ENCODE data around the gene NUBP2. TPM values are rescaled to one million over a fixed set of nuclear protein-coding genes. Genes with fewer than 3 reads are reported as not detected.

NUBP2 gene
- total RNA-seq, 1 experiment from 2014 or later = 76.6 TPM

DNA sequence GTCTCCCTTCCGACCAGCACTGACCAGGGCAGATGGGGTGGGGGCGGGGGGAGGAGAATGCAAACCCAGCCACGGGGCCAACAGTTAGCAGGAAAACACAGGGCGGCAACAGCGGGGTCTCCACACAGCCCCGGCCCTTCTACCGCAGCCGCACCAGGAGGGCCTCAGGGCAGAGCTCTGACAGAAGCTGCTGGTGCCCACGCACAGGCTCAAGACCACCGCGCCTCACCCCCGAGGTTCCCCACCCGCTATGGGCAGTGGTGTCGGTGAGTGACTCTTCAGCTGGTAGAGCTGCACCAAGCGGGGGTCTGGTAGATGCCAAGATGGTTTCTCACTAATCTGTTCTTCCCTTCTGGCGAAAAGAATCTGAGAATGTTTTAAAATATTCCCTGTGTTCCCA, 27.8 kb downstream of the NUBP2 start:
- BruUV-seq (replicated peaks) = no TSS peak
- no peak for TF ChIP-seq EZH2 (IDR thresholded peaks at IDR 0.05; ENCODE audit: borderline replicate concordance, low read depth, low read length, poor library complexity, severe bottlenecking)
- TF ChIP-seq, protein P1, sequence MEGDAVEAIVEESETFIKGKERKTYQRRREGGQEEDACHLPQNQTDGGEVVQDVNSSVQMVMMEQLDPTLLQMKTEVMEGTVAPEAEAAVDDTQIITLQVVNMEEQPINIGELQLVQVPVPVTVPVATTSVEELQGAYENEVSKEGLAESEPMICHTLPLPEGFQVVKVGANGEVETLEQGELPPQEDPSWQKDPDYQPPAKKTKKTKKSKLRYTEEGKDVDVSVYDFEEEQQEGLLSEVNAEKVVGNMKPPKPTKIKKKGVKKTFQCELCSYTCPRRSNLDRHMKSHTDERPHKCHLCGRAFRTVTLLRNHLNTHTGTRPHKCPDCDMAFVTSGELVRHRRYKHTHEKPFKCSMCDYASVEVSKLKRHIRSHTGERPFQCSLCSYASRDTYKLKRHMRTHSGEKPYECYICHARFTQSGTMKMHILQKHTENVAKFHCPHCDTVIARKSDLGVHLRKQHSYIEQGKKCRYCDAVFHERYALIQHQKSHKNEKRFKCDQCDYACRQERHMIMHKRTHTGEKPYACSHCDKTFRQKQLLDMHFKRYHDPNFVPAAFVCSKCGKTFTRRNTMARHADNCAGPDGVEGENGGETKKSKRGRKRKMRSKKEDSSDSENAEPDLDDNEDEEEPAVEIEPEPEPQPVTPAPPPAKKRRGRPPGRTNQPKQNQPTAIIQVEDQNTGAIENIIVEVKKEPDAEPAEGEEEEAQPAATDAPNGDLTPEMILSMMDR (conservative IDR thresholded peaks at IDR 0.05; ENCODE audit: low read depth, low read length) = no peak
- Histone ChIP-seq H3K4me1 (ENCODE audit: insufficient read depth, low read length, poor library complexity, severe bottlenecking) (peaks cover 9% of the 10 kb centered on the region), H3K27ac (ENCODE audit: low read depth, low read length, poor library complexity, severe bottlenecking) (no peak overlapping the region), H3K9me3 (ENCODE audit: low read depth, low read length, poor library complexity, severe bottlenecking) (no peaks in the 10 kb centered on the region), H3K27me3 (replicated peaks; ENCODE audit: insufficient read depth, low read depth, low read length, poor library complexity) (no peaks in the 10 kb centered on the region), H3K4me3 (ENCODE audit: low read depth, low read length, poor library complexity, severe bottlenecking) (no peak overlapping the region), H3K36me3 (ENCODE audit: insufficient read depth, low read length, poor library complexity, severe bottlenecking) (no peaks in the 10 kb centered on the region)
- ChIA-PET CTCF (no interaction called here), POLR2A (ENCODE audit: low non-redundant PET) (no interaction called here)
- intact Hi-C loops (cut with micrococcal nuclease; ENCODE audit: unreplicated experiment) = no loop called here
- DNase-seq (ENCODE audit: low spot score) = no peak

DNA sequence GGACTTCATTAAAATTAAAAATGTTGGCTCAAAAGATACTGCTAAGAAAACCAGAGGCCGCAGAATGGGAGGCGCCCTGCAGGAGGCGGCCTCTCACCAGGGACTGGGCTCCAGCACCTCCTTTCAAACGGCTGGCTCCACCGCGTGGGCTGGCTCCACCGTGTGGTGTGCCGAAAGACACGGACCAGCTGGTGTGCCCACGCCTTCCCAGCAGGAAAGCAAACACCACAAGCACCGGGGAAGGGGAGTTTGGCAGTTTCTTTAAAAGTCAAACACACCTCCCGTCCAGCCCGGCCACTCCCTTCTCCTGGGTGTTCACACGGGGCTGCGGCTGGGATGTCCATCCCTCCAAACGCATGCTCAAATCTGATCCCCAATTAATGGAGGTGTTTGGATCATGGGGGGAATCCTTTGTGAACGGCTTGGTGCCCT, 30.0 kb downstream of the NUBP2 start:
- CTCF ChIA-PET = interaction anchor here (0.6 kb wide), 1 partner anchor 41 kb away, joined by 3 read pairs; no protein-coding TSS in a partner anchor
- no peaks in the 10 kb centered on the region for H3K27me3 ChIP-seq (replicated peaks; ENCODE audit: insufficient read depth, low read depth, low read length, poor library complexity)

DNA sequence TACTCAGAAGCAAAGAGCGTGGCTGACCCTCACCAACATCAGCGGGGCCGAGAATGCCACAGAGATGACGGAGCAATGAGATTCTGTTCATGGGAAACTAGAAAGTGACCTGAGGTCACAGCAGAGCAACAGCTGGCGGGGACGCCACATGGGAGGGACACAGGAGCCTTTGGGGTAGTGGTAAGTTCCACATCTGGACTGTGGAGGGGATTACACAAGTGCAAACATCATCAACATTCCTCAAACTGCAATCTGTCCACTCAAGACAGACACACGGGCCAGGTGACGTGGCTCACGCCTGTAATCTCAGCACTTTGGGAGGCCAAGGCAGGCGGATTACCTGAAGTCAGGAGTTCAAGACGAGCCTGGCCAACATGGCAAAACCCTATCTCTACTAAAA, 32.7 kb downstream of the NUBP2 start:
- POLR2A ChIA-PET (ENCODE audit: low non-redundant PET) = no interaction called here
- no peaks in the 10 kb centered on the region for H3K27me3 ChIP-seq (replicated peaks; ENCODE audit: insufficient read depth, low read depth, low read length, poor library complexity)
- no peaks in the 10 kb centered on the region for H3K9me3 ChIP-seq (ENCODE audit: low read depth, low read length, poor library complexity, severe bottlenecking)
- no TSS peak for BruUV-seq (replicated peaks)
- no peak for DNase-seq (ENCODE audit: low spot score)
- no peak for TF ChIP-seq EZH2 (IDR thresholded peaks at IDR 0.05; ENCODE audit: borderline replicate concordance, low read depth, low read length, poor library complexity, severe bottlenecking)
- TF ChIP-seq, protein P1 (conservative IDR thresholded peaks at IDR 0.05; ENCODE audit: low read depth, low read length) = no peak
- H3K27ac ChIP-seq (ENCODE audit: low read depth, low read length, poor library complexity, severe bottlenecking) = no peak overlapping the region
- CTCF ChIA-PET = no interaction called here
- no peaks in the 10 kb centered on the region for H3K36me3 ChIP-seq (ENCODE audit: insufficient read depth, low read length, poor library complexity, severe bottlenecking)
- no peak overlapping the region for H3K4me3 ChIP-seq (ENCODE audit: low read depth, low read length, poor library complexity, severe bottlenecking)
- peaks cover 9% of the 10 kb centered on the region for H3K4me1 ChIP-seq (ENCODE audit: insufficient read depth, low read length, poor library complexity, severe bottlenecking)
- intact Hi-C loops (cut with micrococcal nuclease; ENCODE audit: unreplicated experiment) = no loop called here

More for the DNA sequence above, 30.0 kb downstream of the NUBP2 start:
- TF ChIP-seq, protein P1 (conservative IDR thresholded peaks at IDR 0.05; ENCODE audit: low read depth, low read length) = peak; percentile 85
- no peak for TF ChIP-seq EZH2 (IDR thresholded peaks at IDR 0.05; ENCODE audit: borderline replicate concordance, low read depth, low read length, poor library complexity, severe bottlenecking)
- Histone ChIP-seq H3K27ac (ENCODE audit: low read depth, low read length, poor library complexity, severe bottlenecking) (no peak overlapping the region), H3K4me3 (ENCODE audit: low read depth, low read length, poor library complexity, severe bottlenecking) (no peak overlapping the region), H3K36me3 (ENCODE audit: insufficient read depth, low read length, poor library complexity, severe bottlenecking) (no peaks in the 10 kb centered on the region), H3K4me1 (ENCODE audit: insufficient read depth, low read length, poor library complexity, severe bottlenecking) (peaks cover 9% of the 10 kb centered on the region), H3K9me3 (ENCODE audit: low read depth, low read length, poor library complexity, severe bottlenecking) (no peaks in the 10 kb centered on the region)
- no TSS peak for BruUV-seq (replicated peaks)
- DNase-seq (ENCODE audit: low spot score) = peak; percentile 92
- POLR2A ChIA-PET (ENCODE audit: low non-redundant PET) = no interaction called here
- intact Hi-C loops (cut with micrococcal nuclease; ENCODE audit: unreplicated experiment) = no loop called here
